Cardiac muscle cell (in vitro differentiated cells and primary cell): ENCODE results near the gene PIGX. TPM values are rescaled to one million over a fixed set of nuclear protein-coding genes. Genes with fewer than 3 reads are reported as not detected.
A peak's percentile ranks its signal among the peaks of the same experiment; 100 is the strongest.

ENCODE experiments used
- DNase-seq, 2 donors: peaks; one replicate each; pipeline versions ENCODE4 v3.0.0 to v3.0.0-alpha.2; 2010 to 2017; ENCODE audit warnings: low read depth in 1 of 2, low spot score in 1 of 2
- H3K27ac ChIP-seq: fragments of 200-600 bp; sonication (generic); 2 replicates; pipeline ENCODE4 v1.5.1; 2016
- H3K27me3 ChIP-seq: fragments of 200-600 bp; sonication (generic); 2 replicates; pipeline ENCODE4 v1.6.0; 2016; ENCODE audit warnings: control low read depth
- H3K36me3 ChIP-seq: fragments of 200-600 bp; sonication (generic); 2 replicates; pipeline ENCODE4 v1.5.1; 2016; ENCODE audit warnings: control low read depth
- H3K4me1 ChIP-seq: fragments of 200-600 bp; sonication (generic); 2 replicates; pipeline ENCODE4 v1.8.1; 2017; ENCODE audit warnings: low read depth, mild to moderate bottlenecking, mixed run types
- H3K4me3 ChIP-seq: fragments of 200-600 bp; sonication (generic); 2 replicates; pipeline ENCODE4 v1.5.1; 2016; ENCODE audit warnings: mild to moderate bottlenecking
- H3K9me3 ChIP-seq: fragments of 200-600 bp; sonication (generic); 2 replicates; pipeline ENCODE4 v1.5.1; 2017; ENCODE audit warnings: low read depth, mild to moderate bottlenecking, control low read depth
- polyA plus RNA-seq: library from polyadenylated mRNA; unstranded; fragments of >200 nt; fragmentation: Nextera tagmentation; extraction: Ambion mirVana; gene quantifications from 2 replicates; pipeline ENCODE4 v1.2.1, GENCODE V29; 2016
- total RNA-seq: library from RNA; depleted of rRNA; stranded (reverse); fragments of >200 nt; gene quantifications from 2 replicates; pipeline ENCODE4 v1.2.3, GENCODE V29; 2016
- TF ChIP-seq, protein P1 (sequence below): IDR thresholded peaks from 2 replicates; pipeline ENCODE4 v1.5.1; 2012; ENCODE audit warnings: low read depth, mild to moderate bottlenecking, low read length

Gene PIGX
- total and polyA plus RNA-seq, 2 experiments from 2014 or later = 21.7 to 61.2 TPM

DNA sequence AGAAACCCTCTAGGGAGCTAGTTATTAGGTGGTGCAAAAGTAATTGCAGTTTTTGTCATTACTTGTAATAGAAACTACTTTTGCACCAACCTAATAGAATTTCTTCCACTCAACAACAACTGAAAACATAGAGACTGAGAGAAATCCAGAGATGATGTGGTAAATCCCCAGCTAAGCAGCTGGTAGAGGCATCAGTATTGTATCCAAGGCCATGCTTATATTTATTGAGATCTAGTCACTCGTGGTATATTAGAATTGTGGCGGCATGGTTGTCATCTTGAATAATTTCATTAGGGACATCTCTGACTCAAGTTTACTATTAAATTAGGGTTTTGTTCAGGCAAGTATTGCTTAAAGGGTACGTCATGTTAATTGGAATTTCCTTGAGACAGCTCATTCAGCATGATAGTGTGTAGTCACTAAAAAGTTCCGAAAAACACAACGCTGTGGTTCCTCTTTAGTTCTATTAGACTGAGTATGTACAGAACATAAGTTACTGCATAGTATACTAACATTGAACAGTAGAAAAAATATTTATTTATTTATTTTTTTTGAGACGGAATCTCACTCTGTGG lies 62.8 kb downstream of the PIGX start:
- H3K4me1 ChIP-seq = peaks cover 11% of the 10 kb centered on the region
- no peak overlapping the region for H3K4me3 ChIP-seq
- no peaks in the 10 kb centered on the region for H3K27me3 ChIP-seq
- DNase-seq = peak in 1 of 2 donors; percentile 33
- no peaks in the 10 kb centered on the region for H3K9me3 ChIP-seq
- no peak overlapping the region for H3K27ac ChIP-seq
- TF ChIP-seq, protein P1, sequence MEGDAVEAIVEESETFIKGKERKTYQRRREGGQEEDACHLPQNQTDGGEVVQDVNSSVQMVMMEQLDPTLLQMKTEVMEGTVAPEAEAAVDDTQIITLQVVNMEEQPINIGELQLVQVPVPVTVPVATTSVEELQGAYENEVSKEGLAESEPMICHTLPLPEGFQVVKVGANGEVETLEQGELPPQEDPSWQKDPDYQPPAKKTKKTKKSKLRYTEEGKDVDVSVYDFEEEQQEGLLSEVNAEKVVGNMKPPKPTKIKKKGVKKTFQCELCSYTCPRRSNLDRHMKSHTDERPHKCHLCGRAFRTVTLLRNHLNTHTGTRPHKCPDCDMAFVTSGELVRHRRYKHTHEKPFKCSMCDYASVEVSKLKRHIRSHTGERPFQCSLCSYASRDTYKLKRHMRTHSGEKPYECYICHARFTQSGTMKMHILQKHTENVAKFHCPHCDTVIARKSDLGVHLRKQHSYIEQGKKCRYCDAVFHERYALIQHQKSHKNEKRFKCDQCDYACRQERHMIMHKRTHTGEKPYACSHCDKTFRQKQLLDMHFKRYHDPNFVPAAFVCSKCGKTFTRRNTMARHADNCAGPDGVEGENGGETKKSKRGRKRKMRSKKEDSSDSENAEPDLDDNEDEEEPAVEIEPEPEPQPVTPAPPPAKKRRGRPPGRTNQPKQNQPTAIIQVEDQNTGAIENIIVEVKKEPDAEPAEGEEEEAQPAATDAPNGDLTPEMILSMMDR = no peak
- H3K36me3 ChIP-seq = no peaks in the 10 kb centered on the region

DNA sequence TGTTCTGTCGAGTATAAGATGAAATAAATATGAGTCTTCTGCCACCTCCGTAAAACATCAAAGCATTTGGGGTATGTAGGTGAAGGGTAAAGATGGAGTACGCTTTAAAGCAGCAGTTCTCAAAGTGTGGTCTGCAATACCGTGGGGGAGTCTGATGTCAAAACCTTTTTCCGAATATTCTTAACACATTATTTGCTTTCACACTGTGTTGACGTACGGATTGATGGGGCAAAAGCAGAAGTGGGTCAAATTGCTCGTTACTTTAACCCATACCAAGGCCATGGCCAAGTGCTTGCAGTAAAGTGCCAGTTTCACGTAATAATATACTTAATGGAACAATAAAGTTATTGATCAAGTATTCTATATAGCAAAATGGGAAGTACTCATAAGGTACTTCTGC lies 63.8 kb downstream of the PIGX start:
- H3K4me1 ChIP-seq = peaks cover 11% of the 10 kb centered on the region
- H3K4me3 ChIP-seq = no peak overlapping the region
- TF ChIP-seq, protein P1 = no peak
- H3K9me3 ChIP-seq = no peaks in the 10 kb centered on the region
- DNase-seq = no peak
- no peaks in the 10 kb centered on the region for H3K27me3 ChIP-seq
- no peak overlapping the region for H3K27ac ChIP-seq
- no peaks in the 10 kb centered on the region for H3K36me3 ChIP-seq

DNA sequence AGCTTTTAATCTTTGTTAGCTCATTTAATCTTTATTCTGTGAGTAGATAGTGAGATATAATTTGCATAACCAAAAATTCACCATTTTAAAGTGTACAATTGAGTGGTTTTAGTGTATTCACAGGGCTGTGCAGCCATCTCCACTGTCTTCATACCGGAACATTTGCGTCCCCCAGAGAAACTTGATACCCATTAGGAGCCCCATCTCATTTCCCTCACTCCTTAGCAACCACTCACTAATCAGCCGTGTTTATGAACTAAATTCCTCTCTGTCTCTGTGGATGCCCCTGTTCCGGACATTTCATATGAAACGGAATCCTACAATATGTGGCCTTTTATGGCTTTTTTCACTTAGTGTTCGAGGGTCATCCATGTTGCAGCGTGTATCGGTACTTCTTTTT lies 65.7 kb downstream of the PIGX start:
- Histone ChIP-seq H3K27me3 (no peaks in the 10 kb centered on the region), H3K27ac (no peak overlapping the region), H3K36me3 (no peaks in the 10 kb centered on the region), H3K4me1 (peaks cover 6% of the 10 kb centered on the region), H3K9me3 (no peaks in the 10 kb centered on the region), H3K4me3 (no peak overlapping the region)
- DNase-seq = no peak
- TF ChIP-seq, protein P1 = no peak

DNA sequence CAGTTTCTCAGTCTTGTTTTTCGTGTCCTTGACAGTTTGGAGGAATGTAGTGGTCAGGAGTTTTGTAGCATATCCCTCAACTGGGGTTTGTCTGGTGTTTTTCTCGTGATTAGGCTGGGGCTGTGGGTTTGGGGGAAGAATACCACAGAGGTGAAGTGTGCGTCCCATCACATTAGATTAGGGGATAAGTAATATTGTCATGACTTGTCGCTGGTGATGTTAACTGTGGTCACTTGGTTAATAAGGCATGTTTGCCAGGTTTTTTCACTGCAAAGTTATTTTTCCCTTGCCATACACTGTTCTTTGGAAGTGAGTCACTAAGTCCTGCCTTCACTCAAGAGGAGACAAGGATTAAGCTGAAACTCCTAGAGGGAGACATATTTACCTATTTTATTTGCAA lies 66.6 kb downstream of the PIGX start:
- H3K27ac ChIP-seq = no peak overlapping the region
- peaks cover 7% of the 10 kb centered on the region for H3K36me3 ChIP-seq
- H3K4me1 ChIP-seq = no peaks in the 10 kb centered on the region
- no peak overlapping the region for H3K4me3 ChIP-seq
- peak in 1 of 2 donors; percentile 70 for DNase-seq
- H3K27me3 ChIP-seq = no peaks in the 10 kb centered on the region
- TF ChIP-seq, protein P1 = no peak
- no peaks in the 10 kb centered on the region for H3K9me3 ChIP-seq

DNA sequence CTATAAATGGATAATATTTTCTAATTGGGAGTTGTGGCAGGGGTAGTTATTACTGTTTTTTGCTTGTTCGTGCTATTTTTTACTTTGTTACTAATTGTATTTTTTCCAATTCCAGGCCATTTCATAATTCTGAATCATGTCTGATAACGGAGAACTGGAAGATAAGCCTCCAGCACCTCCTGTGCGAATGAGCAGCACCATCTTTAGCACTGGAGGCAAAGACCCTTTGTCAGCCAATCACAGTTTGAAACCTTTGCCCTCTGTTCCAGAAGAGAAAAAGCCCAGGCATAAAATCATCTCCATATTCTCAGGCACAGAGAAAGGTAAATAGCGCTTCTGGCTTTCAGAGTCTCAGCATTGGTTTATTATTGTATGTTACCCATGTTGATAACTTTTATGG lies 70.3 kb downstream of the PIGX start:
- H3K36me3 ChIP-seq = peaks cover 7% of the 10 kb centered on the region
- H3K4me3 ChIP-seq = no peak overlapping the region
- peak in 1 of 2 donors; percentile 44 for DNase-seq
- no peaks in the 10 kb centered on the region for H3K27me3 ChIP-seq
- H3K9me3 ChIP-seq = no peaks in the 10 kb centered on the region
- no peaks in the 10 kb centered on the region for H3K4me1 ChIP-seq
- no peak overlapping the region for H3K27ac ChIP-seq
- TF ChIP-seq, protein P1 = no peak

Other genes with a start within 250 kb of the PIGX start
- 14.7 and 19.0 TPM in 2 replicates for gene RNF168, start 208.6 kb upstream of the PIGX start, total RNA-seq
- gene RNF168, start 208.6 kb upstream of the PIGX start, polyA plus RNA-seq = 9.9 and 11.1 TPM in 2 replicates
- gene SMCO1, start 197.0 kb upstream of the PIGX start, total RNA-seq = 0.45 and 0.99 TPM in 2 replicates
- 1.7 and 2.3 TPM in 2 replicates for gene SMCO1, start 197.0 kb upstream of the PIGX start, polyA plus RNA-seq
- 8.9 and 10.3 TPM in 2 replicates for gene WDR53, start 143.8 kb upstream of the PIGX start, total RNA-seq
- 9.5 and 11.2 TPM in 2 replicates for gene WDR53, start 143.8 kb upstream of the PIGX start, polyA plus RNA-seq
- 4.7 and 5.9 TPM in 2 replicates for gene FBXO45, start 143.7 kb upstream of the PIGX start, total RNA-seq
- 9.1 TPM in 2 replicates for gene FBXO45, start 143.7 kb upstream of the PIGX start, polyA plus RNA-seq
- 1.3 and 1.6 TPM in 2 replicates for gene NRROS, start 72.7 kb upstream of the PIGX start, total RNA-seq
- not detected in 2 replicates for gene NRROS, start 72.7 kb upstream of the PIGX start, polyA plus RNA-seq
- 2.9 and 5.0 TPM in 2 replicates for gene CEP19, start 127 bp upstream of the PIGX start, total RNA-seq
- 8.2 and 9.3 TPM in 2 replicates for gene CEP19, start 127 bp upstream of the PIGX start, polyA plus RNA-seq
- 19.1 and 48.6 TPM in 2 replicates for gene PAK2, start 27.5 kb downstream of the PIGX start, total RNA-seq
- 18.5 and 35.4 TPM in 2 replicates for gene PAK2, start 27.5 kb downstream of the PIGX start, polyA plus RNA-seq
- gene SENP5, start 155.5 kb downstream of the PIGX start, total RNA-seq = 30.5 and 34.1 TPM in 2 replicates
- gene SENP5, start 155.5 kb downstream of the PIGX start, polyA plus RNA-seq = 8.1 and 11.1 TPM in 2 replicates
- gene NCBP2, start 230.2 kb downstream of the PIGX start, total RNA-seq = 51.8 and 52.9 TPM in 2 replicates
- gene NCBP2, start 230.2 kb downstream of the PIGX start, polyA plus RNA-seq = 98.9 and 106 TPM in 2 replicates